Mesenchymal stem cell (in vitro differentiated cells and primary cell): Measurements from ENCODE around the gene YEATS4.

Experiments
- DNase-seq: peaks from one replicate; pipeline ENCODE4 v3.0.0-alpha.2; 2013
- H2AFZ ChIP-seq: one replicate; pipeline ENCODE4 v1.6.1; 2013; ENCODE audit warnings: low read depth, mild to moderate bottlenecking, control low read depth, inconsistent platforms, low read length, moderate library complexity
- H2AK5ac ChIP-seq: 2 replicates; pipeline ENCODE4 v1.6.1; 2013; ENCODE audit warnings: low read length, moderate library complexity, mild to moderate bottlenecking, inconsistent platforms; ENCODE audit not compliant: severe bottlenecking
- H2BK120ac ChIP-seq: one replicate; pipeline ENCODE4 v1.6.1; 2013; ENCODE audit warnings: low read depth, mild to moderate bottlenecking, inconsistent platforms, low read length, moderate library complexity
- H2BK12ac ChIP-seq, 2 experiments: one replicate each; pipeline ENCODE4 v1.6.1; 2013; ENCODE audit warnings: inconsistent platforms in 2 of 2, low read length in 2 of 2, mild to moderate bottlenecking in 2 of 2, moderate library complexity in 2 of 2, control low read depth in 1 of 2
- H2BK15ac ChIP-seq: one replicate; pipeline ENCODE4 v1.6.1; 2013; ENCODE audit warnings: mild to moderate bottlenecking, low read depth, inconsistent platforms; ENCODE audit not compliant: poor library complexity, severe bottlenecking
- H2BK5ac ChIP-seq: 2 replicates; pipeline ENCODE4 v1.6.1; 2013; ENCODE audit warnings: low read depth, mild to moderate bottlenecking, low read length, control low read depth, inconsistent platforms; ENCODE audit not compliant: poor library complexity, severe bottlenecking
- H3K14ac ChIP-seq, 2 experiments: one replicate each; pipeline ENCODE4 v1.6.1; 2013; ENCODE audit warnings: inconsistent platforms in 2 of 2, low read length in 2 of 2, control low read depth in 1 of 2, mild to moderate bottlenecking in 1 of 2, moderate library complexity in 1 of 2
- H3K18ac ChIP-seq, 2 experiments: one replicate each; pipeline ENCODE4 v1.6.1; 2013; ENCODE audit warnings: inconsistent platforms in 2 of 2, low read length in 2 of 2, control low read depth in 1 of 2, low read depth in 1 of 2, mild to moderate bottlenecking in 1 of 2
- H3K23ac ChIP-seq, 2 experiments: one replicate each; pipeline ENCODE4 v1.6.1; 2013; ENCODE audit warnings: inconsistent platforms in 2 of 2, low read length in 2 of 2, mild to moderate bottlenecking in 2 of 2, moderate library complexity in 2 of 2, control low read depth in 1 of 2
- H3K27ac ChIP-seq: 2 replicates; pipeline ENCODE4 v1.5.1; 2013; ENCODE audit warnings: mild to moderate bottlenecking, moderate library complexity, low read length, control low read depth, inconsistent platforms; ENCODE audit not compliant: poor library complexity, severe bottlenecking
- H3K27me3 ChIP-seq, 2 experiments: 2 replicates each; pipeline versions ENCODE4 v1.6.1 to v1.7.0; 2013; ENCODE audit warnings: low read length in 2 of 2, mild to moderate bottlenecking in 2 of 2, moderate library complexity in 2 of 2, control low read depth in 1 of 2, inconsistent platforms in 1 of 2; ENCODE audit not compliant: control insufficient read depth in 1 of 2, insufficient read depth in 1 of 2
- H3K36me3 ChIP-seq, 2 experiments: 2 replicates each; pipeline versions ENCODE4 v1.6.1 to v1.7.0; 2013; ENCODE audit warnings: low read length in 2 of 2, control low read depth in 1 of 2, inconsistent platforms in 1 of 2, low read depth in 1 of 2, mild to moderate bottlenecking in 1 of 2; ENCODE audit not compliant: insufficient read depth in 2 of 2, control insufficient read depth in 1 of 2
- H3K4ac ChIP-seq, 2 experiments: one replicate each; pipeline ENCODE4 v1.6.1; 2013; ENCODE audit warnings: inconsistent platforms in 2 of 2, low read length in 2 of 2, mild to moderate bottlenecking in 2 of 2, moderate library complexity in 2 of 2, control low read depth in 1 of 2, low read depth in 1 of 2
- H3K4me1 ChIP-seq: 2 replicates; pipeline ENCODE4 v1.6.1; 2013; ENCODE audit warnings: low read depth, low read length, control low read depth; ENCODE audit not compliant: control insufficient read depth, insufficient read depth
- H3K4me2 ChIP-seq: 2 replicates; pipeline ENCODE4 v1.6.1; 2013; ENCODE audit warnings: low read length, mild to moderate bottlenecking, inconsistent platforms; ENCODE audit not compliant: poor library complexity, severe bottlenecking
- H3K4me3 ChIP-seq, 2 experiments: 2 replicates each; pipeline versions ENCODE4 v1.5.1 to v1.7.0; 2013; ENCODE audit warnings: low read length in 2 of 2, mild to moderate bottlenecking in 2 of 2, control low read depth in 1 of 2, low read depth in 1 of 2; ENCODE audit not compliant: insufficient read depth in 1 of 2
- H3K79me1 ChIP-seq: replicated peaks from 2 replicates; pipeline ENCODE4 v1.6.1; 2013; ENCODE audit warnings: mild to moderate bottlenecking, control low read depth, low read length, inconsistent platforms; ENCODE audit not compliant: poor library complexity, severe bottlenecking
- H3K9ac ChIP-seq: 2 replicates; pipeline ENCODE4 v1.7.0; 2013; ENCODE audit warnings: mild to moderate bottlenecking, low read length, moderate library complexity
- H3K9me3 ChIP-seq: 2 replicates; pipeline ENCODE4 v1.7.0; 2013; ENCODE audit warnings: mild to moderate bottlenecking, low read length; ENCODE audit not compliant: control insufficient read depth
- H4K8ac ChIP-seq: one replicate; pipeline ENCODE4 v1.6.1; 2013; ENCODE audit warnings: inconsistent platforms, mild to moderate bottlenecking, low read length, moderate library complexity
- H4K91ac ChIP-seq: one replicate; pipeline ENCODE4 v1.6.1; 2013; ENCODE audit warnings: mild to moderate bottlenecking, low read length, inconsistent platforms
- WGBS: methylation state at CpG from one replicate; pipeline ENCODE4 v1.1.7; 2013; ENCODE audit warnings: mixed read lengths; 5-methylcytosine and 5-hydroxymethylcytosine counted together

Gene YEATS4

DNA sequence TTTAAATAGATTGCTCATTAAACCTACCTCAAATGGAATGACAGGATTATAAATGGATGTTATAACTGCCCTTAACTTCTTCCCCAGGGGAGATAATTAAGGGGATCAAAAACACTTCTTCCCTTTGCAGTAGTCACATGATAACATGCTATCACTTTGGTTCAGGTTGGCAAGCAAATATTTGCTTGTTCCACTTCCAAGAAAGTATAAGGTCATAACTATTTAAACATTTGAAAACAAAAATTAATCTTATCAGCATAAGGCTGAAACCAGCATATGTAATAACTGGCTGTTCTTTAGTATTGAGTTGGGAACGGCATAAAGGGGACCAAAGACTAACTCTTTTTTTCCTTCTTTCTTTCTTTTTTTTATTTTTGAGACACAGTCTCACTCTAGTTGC, 13.8 kb upstream of the YEATS4 start:
- DNase-seq = no peak
- H2BK12ac ChIP-seq = no peak overlapping the region
- no peak overlapping the region for H3K14ac ChIP-seq
- no peak overlapping the region for H3K4me3 ChIP-seq
- WGBS = 100% methylated on average over 1 of the region's 1 CpG
- no peak overlapping the region for H3K18ac ChIP-seq
- H3K9ac ChIP-seq = no peak overlapping the region
- no peak overlapping the region for H3K4me2 ChIP-seq
- no peak overlapping the region for H2BK120ac ChIP-seq
- no peak overlapping the region for H2BK15ac ChIP-seq
- H3K4me1 ChIP-seq = no peaks in the 10 kb centered on the region
- H2AK5ac ChIP-seq = no peak overlapping the region
- no peak overlapping the region for H2BK5ac ChIP-seq
- H3K36me3 ChIP-seq = no peaks in the 10 kb centered on the region
- H3K9me3 ChIP-seq = no peaks in the 10 kb centered on the region
- peaks cover 0 to 4% of the 10 kb centered on the region in 2 experiments for H3K27me3 ChIP-seq
- no peak overlapping the region for H4K91ac ChIP-seq
- H3K79me1 ChIP-seq = no peaks in the 10 kb centered on the region
- no peak overlapping the region for H4K8ac ChIP-seq
- H3K4ac ChIP-seq = no peak overlapping the region
- no peak overlapping the region for H2AFZ ChIP-seq
- H3K27ac ChIP-seq = no peak overlapping the region
- H3K23ac ChIP-seq = no peak overlapping the region

DNA sequence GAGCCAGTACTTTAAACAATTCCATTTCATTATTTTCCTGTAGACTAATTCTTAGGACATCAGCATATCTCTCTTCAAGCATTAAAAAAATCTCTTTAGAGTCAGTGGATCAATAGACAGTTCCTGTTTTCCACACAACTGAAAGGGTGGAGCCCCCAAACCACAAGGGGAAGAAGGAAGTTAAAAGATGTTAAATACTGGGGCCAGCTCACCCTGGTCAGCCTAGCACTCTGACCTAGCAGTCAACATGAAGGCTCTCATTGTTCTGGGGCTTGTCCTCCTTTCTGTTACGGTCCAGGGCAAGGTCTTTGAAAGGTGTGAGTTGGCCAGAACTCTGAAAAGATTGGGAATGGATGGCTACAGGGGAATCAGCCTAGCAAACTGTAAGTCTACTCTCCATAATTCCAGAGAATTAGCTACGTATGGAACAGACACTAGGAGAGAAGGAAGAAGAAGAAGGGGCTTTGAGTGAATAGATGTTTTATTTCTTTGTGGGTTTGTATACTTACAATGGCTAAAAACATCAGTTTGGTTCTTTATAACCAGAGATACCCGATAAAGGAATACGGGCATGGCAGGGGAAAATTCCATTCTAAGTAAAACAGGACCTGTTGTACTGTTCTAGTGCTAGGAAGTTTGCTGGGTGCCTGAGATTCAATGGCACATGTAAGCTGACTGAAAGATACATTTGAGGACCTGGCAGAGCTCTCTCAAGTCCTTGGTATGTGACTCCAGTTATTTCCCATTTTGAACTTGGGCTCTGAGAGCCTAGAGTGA, 11.2 kb upstream of the YEATS4 start, which contains the start of gene LYZ:
Gene LYZ (plus strand): TSS at position 220 of the 777 bp plus-strand sequence. CDS start 28 bp downstream, at position 248.
- WGBS = 95% methylated on average over 4 of the region's 4 CpGs
- H4K8ac ChIP-seq = no peak within 1 kb of the TSS

DNA sequence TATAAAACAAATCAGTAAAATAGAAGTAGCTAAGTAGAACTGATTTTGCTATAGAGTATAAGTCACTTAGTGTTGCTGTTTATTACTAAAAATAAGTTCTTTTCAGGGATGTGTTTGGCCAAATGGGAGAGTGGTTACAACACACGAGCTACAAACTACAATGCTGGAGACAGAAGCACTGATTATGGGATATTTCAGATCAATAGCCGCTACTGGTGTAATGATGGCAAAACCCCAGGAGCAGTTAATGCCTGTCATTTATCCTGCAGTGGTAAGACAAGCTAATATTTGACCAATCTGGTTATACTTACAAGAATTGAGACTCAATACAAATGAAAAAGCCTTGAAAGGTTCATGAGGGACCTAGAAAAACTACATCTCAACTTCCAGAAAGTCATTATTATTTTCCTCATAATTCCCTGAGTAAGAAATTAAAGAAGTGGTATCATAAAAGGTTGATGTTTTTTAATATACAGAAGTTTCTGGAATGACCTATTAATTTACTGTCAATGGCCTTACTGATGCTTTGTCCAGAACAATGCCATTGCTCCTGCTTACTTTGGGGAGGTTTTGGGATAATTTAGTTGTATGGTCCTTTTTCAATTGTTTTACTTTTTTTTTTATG, 9.4 kb upstream of the YEATS4 start:
- Histone ChIP-seq H3K4me3 (no peak overlapping the region), H2BK12ac (no peak overlapping the region), H3K14ac (no peak overlapping the region), H3K27me3 (no peaks in the 10 kb centered on the region), H3K18ac (no peak overlapping the region), H3K36me3 (no peaks in the 10 kb centered on the region), H2AFZ (no peak overlapping the region), H3K27ac (no peak overlapping the region), H3K9ac (no peak overlapping the region), H2BK5ac (no peak overlapping the region), H2BK15ac (no peak overlapping the region), H3K4ac (no peak overlapping the region), H3K23ac (no peak overlapping the region), H2BK120ac (no peak overlapping the region), H2AK5ac (no peak overlapping the region), H3K9me3 (no peaks in the 10 kb centered on the region), H3K4me1 (no peaks in the 10 kb centered on the region), H3K79me1 (no peaks in the 10 kb centered on the region), H4K8ac (no peak overlapping the region), H3K4me2 (no peak overlapping the region), H4K91ac (no peak overlapping the region)
- no peak for DNase-seq
- 83% methylated on average over 1 of the region's 2 CpGs for WGBS

More for the DNA sequence above, 11.2 kb upstream of the YEATS4 start, which contains the start of gene LYZ:
- H3K18ac ChIP-seq = no peak within 1 kb of the TSS
- H2BK15ac ChIP-seq = no peak within 1 kb of the TSS
- no peak within 1 kb of the TSS for H2BK120ac ChIP-seq
- H3K23ac ChIP-seq = no peak within 1 kb of the TSS
- H3K9ac ChIP-seq = no peak within 1 kb of the TSS
- H2AFZ ChIP-seq = no peak within 1 kb of the TSS
- H3K27ac ChIP-seq = no peak within 1 kb of the TSS
- H3K36me3 ChIP-seq = no peaks in the 10 kb centered on the region
- DNase-seq = no peak
- no peak within 1 kb of the TSS for H3K14ac ChIP-seq
- H3K27me3 ChIP-seq = no peaks in the 10 kb centered on the region
- H3K4me2 ChIP-seq = no peak within 1 kb of the TSS
- H3K9me3 ChIP-seq = no peaks in the 10 kb centered on the region
- no peak within 1 kb of the TSS for H2BK12ac ChIP-seq
- no peak within 1 kb of the TSS for H3K4ac ChIP-seq
- H4K91ac ChIP-seq = no peak within 1 kb of the TSS
- no peaks in the 10 kb centered on the region for H3K79me1 ChIP-seq
- no peak within 1 kb of the TSS for H3K4me3 ChIP-seq
- no peak within 1 kb of the TSS for H2AK5ac ChIP-seq
- H3K4me1 ChIP-seq = no peaks in the 10 kb centered on the region
- H2BK5ac ChIP-seq = no peak within 1 kb of the TSS

DNA sequence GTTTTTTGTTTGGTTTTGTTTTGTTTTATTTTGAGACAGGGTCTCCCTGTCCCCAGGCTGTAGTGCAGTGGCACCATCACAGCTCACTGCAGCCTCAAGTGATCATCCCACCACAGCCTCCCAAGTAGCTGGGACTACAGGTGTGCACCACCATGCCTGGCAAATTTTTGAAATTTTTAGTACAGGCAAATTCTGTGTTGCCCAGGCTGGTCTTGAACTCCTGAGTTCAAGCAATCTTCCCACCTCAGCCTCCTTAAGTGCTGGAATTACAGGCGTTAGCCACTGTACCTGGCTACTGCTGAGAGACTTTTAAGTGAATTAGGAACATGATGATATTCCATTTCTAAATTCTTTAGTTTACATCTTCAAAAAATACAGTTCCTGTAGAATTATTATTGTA, 8.8 kb upstream of the YEATS4 start:
- no peak overlapping the region for H3K23ac ChIP-seq
- no peaks in the 10 kb centered on the region for H3K27me3 ChIP-seq
- no peak overlapping the region for H3K18ac ChIP-seq
- H3K4ac ChIP-seq = no peak overlapping the region
- H3K27ac ChIP-seq = no peak overlapping the region
- H3K4me3 ChIP-seq = no peak overlapping the region
- H3K79me1 ChIP-seq = no peaks in the 10 kb centered on the region
- H3K14ac ChIP-seq = no peak overlapping the region
- H3K9ac ChIP-seq = no peak overlapping the region
- no CpG with 5 or more reads among the region's 1 CpG for WGBS
- no peak overlapping the region for H2AFZ ChIP-seq
- no peak overlapping the region for H2BK120ac ChIP-seq
- no peak for DNase-seq
- H4K8ac ChIP-seq = no peak overlapping the region
- no peak overlapping the region for H2BK12ac ChIP-seq
- no peak overlapping the region for H2BK15ac ChIP-seq
- no peaks in the 10 kb centered on the region for H3K9me3 ChIP-seq
- H3K4me1 ChIP-seq = no peaks in the 10 kb centered on the region
- no peaks in the 10 kb centered on the region for H3K36me3 ChIP-seq
- no peak overlapping the region for H2BK5ac ChIP-seq
- H4K91ac ChIP-seq = no peak overlapping the region
- no peak overlapping the region for H2AK5ac ChIP-seq
- no peak overlapping the region for H3K4me2 ChIP-seq
